Left lobe of liver (tissue), 2 donors: ENCODE measurements around the gene CLIC4. TPM values are rescaled to one million over a fixed set of nuclear protein-coding genes. Genes with fewer than 3 reads are reported as not detected.

Experiments
- ATAC-seq: fragments of 200-7000 bp; cut with Tn5 transposase; one replicate; pipeline ENCODE4 v1.9.1; 2020; ENCODE audit warnings: mild to moderate bottlenecking, moderate library complexity
- DNase-seq: peaks from one replicate; pipeline ENCODE4 v3.0.0-alpha.2; 2020; ENCODE audit warnings: low spot score
- total RNA-seq: library from RNA; stranded (reverse); gene quantifications from one replicate; pipeline ENCODE4 v1.2.1, GENCODE V29; 2021
- donor health status: DM: no; HTN: no; CAD: no; lungs with moderate emphysema.
- donor health status: DM: no; HTN: yes; CAD: no.

The CLIC4 gene
- total RNA-seq, 1 donor from 2014 or later: 54.4 TPM

DNA sequence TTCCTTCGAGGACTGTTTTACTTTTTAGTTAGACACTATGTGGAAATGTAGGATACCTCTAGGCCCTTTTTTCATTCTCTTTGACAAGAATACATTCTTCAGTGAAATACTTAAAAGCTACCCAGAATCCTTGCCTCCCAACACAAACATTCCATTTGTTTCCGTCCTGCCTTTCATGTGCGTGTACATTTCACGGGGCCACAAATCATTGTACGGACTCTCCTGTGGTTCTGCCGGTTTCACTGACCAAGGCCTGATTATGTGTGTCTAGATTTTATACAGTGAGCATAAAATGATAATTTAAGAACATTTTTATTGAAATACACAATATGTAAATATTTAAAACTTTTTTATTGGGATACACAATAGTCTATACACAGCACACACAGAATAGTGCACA is 108.4 kb downstream of the CLIC4 start:
- ATAC-seq (no peak), DNase-seq (no peak)

- peak; percentile 8 for DNase-seq
- ATAC-seq: no peak
Measured at GRCh38 chr1:24855474-24855873, 110.2 kb downstream of the CLIC4 start.

- ATAC-seq: no peak
- DNase-seq: peak; percentile 33
Measured at GRCh38 chr1:24856787-24857506, 111.7 kb downstream of the CLIC4 start.

GRCh38 chr1:24857507-24858133 is 112.4 kb downstream of the CLIC4 start:
- ATAC-seq: no peak
- no peak for DNase-seq

DNA sequence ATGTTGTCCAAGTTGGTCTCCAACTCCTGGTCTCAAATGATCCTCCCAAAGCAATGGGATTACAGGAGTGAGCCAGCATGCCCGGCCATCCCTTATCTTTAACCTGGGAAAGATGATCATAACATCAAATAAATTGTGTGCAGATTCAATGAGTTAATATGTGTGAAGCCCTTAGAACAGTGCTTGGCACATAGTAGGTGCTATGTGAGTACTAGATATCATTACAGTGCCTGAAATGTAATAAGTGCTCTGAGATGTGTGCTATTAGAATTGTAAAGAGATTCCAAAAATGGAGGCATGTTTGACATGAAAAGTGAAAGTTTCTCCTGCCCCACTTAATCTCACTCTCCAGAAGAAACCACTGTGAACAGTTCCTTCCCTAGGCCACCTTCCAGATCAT is 113.0 kb downstream of the CLIC4 start:
- DNase-seq (no peak), ATAC-seq (no peak)

DNA sequence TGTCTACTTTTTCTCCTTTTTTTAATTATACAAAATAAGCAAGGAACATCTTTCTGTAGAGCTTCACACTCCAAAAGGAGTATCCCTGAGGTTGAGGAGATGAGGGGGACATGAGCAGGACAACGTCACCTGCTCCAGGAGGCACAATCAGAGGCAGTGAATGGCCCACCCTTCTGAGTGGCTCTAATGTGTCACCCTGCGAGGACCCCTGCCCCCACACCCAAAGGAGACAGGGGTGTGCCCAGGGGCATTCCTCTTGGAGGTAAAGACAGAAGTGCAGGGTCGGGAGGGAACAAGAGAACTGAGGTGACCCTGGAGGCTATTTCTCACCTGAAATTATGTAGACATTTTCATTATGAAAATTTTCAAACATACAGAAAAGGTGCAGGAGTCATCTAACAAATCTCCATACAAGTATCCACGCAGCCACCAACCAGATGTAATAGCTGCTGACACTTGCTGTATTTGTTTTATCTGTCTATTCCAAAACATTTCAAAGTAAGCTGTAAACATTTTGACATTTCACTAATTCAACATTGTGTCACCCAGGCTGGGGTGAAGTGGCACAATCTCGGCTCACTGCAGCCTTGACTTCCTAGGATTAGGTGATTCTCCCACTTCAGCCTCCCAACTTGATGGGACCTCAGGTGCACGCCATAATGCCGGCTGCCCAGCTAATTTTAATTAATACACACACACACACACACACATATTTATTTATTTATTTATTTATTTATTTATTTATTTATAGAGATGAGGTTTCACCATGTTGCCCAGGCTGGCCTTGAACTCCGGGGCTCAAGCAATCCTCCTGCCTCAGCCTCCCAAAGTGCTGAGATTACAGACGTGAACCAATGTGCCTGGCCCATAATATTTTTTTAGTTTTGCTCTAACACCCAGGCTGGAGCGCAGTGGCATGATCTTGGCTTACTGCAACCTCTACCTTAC is 114.1 kb downstream of the CLIC4 start:
- ATAC-seq: no peak

DNA sequence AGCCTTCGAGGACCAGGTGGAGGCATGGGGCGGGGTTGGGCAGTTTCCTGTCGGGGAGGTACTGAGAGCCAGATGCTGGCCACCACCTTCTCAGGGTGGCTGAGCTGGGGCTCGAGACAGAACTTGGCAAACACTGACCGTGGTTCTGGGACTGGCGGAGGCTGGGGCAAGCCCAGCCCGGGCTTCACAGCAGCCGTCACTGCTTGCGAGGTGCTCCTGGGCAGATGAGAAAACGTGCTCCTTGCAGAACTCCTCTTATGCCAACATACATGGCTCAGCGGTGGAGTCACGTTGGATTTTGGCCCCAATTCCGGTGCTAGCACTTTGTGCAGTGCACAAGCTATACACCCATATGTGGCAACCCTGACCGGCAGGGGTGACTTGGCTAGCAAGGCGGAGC is 115.6 kb downstream of the CLIC4 start:
- no peak for ATAC-seq
- DNase-seq: peak; percentile 37

More for the DNA sequence above, 114.1 kb downstream of the CLIC4 start:
- DNase-seq: peak; percentile 18

GRCh38 chr1:24861821-24862727 is 116.8 kb downstream of the CLIC4 start:
- peak; percentile 31 for DNase-seq
- ATAC-seq: no peak

- no peak for ATAC-seq
Measured at GRCh38 chr1:24862775-24863483, 117.7 kb downstream of the CLIC4 start.

GRCh38 chr1:24864370-24864777 is 119.1 kb downstream of the CLIC4 start:
- DNase-seq (no peak), ATAC-seq (no peak)

More at GRCh38 chr1:24862775-24863483, 117.7 kb downstream of the CLIC4 start:
- peak; percentile 39 for DNase-seq

DNA sequence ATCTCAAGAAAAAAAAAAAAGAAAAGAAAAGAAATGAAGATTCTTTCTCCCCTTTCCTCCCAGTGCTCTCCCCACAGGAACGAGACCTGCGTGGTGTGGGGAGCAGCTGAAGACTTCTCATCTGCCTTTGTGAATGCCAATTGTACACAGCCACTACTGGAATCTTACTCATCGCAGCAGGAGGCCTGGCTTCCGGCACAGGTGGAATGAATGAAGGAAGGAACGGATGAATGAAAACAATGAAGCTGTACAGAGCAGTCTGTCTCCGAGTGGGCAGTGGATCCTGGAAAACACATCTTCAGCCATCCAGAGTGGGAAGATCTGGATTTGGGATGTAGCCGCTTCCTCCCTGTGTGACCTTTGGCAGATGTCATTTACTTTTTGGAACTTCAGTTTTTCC is 119.9 kb downstream of the CLIC4 start:
- ATAC-seq: no peak
- peak; percentile 18 for DNase-seq

DNA sequence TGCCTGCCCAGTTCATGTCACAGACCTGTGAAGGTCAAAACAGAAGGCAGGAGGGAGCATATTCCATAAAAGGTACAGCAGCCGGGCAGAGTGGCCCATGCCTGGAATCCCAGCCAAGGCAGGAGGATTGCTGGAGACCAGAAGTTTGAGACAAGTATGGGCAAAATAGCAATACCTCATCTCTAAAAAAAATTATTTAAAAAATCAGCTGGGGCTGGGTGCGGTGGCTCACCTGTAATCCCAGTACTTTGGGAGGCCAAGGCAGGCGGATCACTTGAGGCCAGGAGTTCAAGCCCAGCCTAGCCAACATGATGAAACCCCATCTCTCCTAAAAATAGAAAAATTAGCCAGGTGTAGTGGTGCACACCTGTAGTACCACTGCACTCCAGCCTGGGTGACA is 120.3 kb downstream of the CLIC4 start:
- DNase-seq (peak; percentile 8), ATAC-seq (no peak)

GRCh38 chr1:24866211-24867083 is 121.2 kb downstream of the CLIC4 start:
- ATAC-seq (no peak), DNase-seq (peak; percentile 22)

GRCh38 chr1:24867084-24867870 is 122.0 kb downstream of the CLIC4 start:
- ATAC-seq (no peak), DNase-seq (peak; percentile 29)

- DNase-seq (peak; percentile 19), ATAC-seq (no peak)
Measured at GRCh38 chr1:24868016-24868875, 123.0 kb downstream of the CLIC4 start.

GRCh38 chr1:24870551-24871195 is 125.4 kb downstream of the CLIC4 start:
- ATAC-seq (no peak), DNase-seq (peak; percentile 40)
